Measurements from ENCODE around the gene SSR1. TPM values are rescaled to one million over a fixed set of nuclear protein-coding genes. Genes with fewer than 3 reads are reported as not detected.

The SSR1 gene
- total and polyA plus RNA-seq, 9 of the 15 experiments (the other 6 are each of a cell fraction or from before 2014, with no cell fraction given), result 87.7 to 220 (median 144) TPM

GRCh38 chr6:7313505-7314165 lies 636 bp upstream of the SSR1 start (continued):
- no peak for TF ChIP-seq PRDM10 (IDR thresholded peaks at IDR 0.05; ENCODE audit: partially characterized antibody)
- TF ChIP-seq ZNF124 (CRISPR knock-in tag; IDR thresholded peaks at IDR 0.05), result no peak
- no peak for TF ChIP-seq JUN (IDR thresholded peaks at IDR 0.05; ENCODE audit: borderline replicate concordance, low read depth, low read length)
- TF ChIP-seq JUN (CRISPR knock-in tag; IDR thresholded peaks at IDR 0.05; ENCODE audit: borderline replicate concordance), result no peak; the same call in 1 of the 2 replicates
- no peak for TF ChIP-seq MEIS2 (IDR thresholded peaks at IDR 0.05; ENCODE audit: partially characterized antibody)
- TF ChIP-seq ZBTB9 (CRISPR knock-in tag; IDR thresholded peaks at IDR 0.05), result peak; percentile 3
- TF ChIP-seq DEAF1 (CRISPR knock-in tag; IDR thresholded peaks at IDR 0.05), result no peak
- TF ChIP-seq AFF1 (IDR thresholded peaks at IDR 0.05; ENCODE audit: low read depth in 1 of 2, partially characterized antibody in 2 of 2), result peak in 1 of 2 experiments; percentile 62
- no peak for TF ChIP-seq WHSC1 (IDR thresholded peaks at IDR 0.05; ENCODE audit: low read length)
- peak; percentile 26; the same call in 1 of the 2 replicates for TF ChIP-seq ZNF347 (CRISPR knock-in tag; IDR thresholded peaks at IDR 0.05; ENCODE audit: low read depth)
- TF ChIP-seq CTBP1 (IDR thresholded peaks at IDR 0.05; ENCODE audit: borderline replicate concordance), result no peak
- TF ChIP-seq NFATC3 (IDR thresholded peaks at IDR 0.05), result 0 out of 2 replicates have a peak, but pooled peaks have one; percentile 49
- 0 out of 2 replicates have a peak, but pooled peaks have one; percentile 25 for TF ChIP-seq L3MBTL2 (IDR thresholded peaks at IDR 0.05)
